PFSK-1 (cell line): ENCODE measurements around the gene MLC1.

Experiments
- POLR2AphosphoS5 ChIP-seq: IDR thresholded peaks from 2 replicates; pipeline ENCODE4 v1.6.1; 2012; ENCODE audit warnings: low read depth, mild to moderate bottlenecking, control low read depth, low read length, moderate library complexity
- REST ChIP-seq, 2 experiments: IDR thresholded peaks; 2 replicates each; pipeline versions ENCODE4 v1.6.1 to v1.8.0; 2011 to 2012; ENCODE audit warnings: low read depth in 2 of 2, low read length in 2 of 2, control low read depth in 1 of 2, inconsistent platforms in 1 of 2, mild to moderate bottlenecking in 1 of 2, moderate library complexity in 1 of 2; ENCODE audit not compliant: insufficient read depth in 1 of 2
- SIN3A ChIP-seq: IDR thresholded peaks from 2 replicates; pipeline ENCODE4 v1.6.1; 2012; ENCODE audit warnings: mild to moderate bottlenecking, low read length, moderate library complexity, borderline replicate concordance; ENCODE audit not compliant: insufficient read depth
- TAF1 ChIP-seq: IDR thresholded peaks from 2 replicates; pipeline ENCODE4 v1.6.1; 2012; ENCODE audit warnings: low read length, control low read depth, borderline replicate concordance; ENCODE audit not compliant: insufficient read depth

GRCh38 chr22:50125029-50125428 lies 39.8 kb upstream of the MLC1 start:
- no peak for TF ChIP-seq SIN3A
- TF ChIP-seq REST (IDR thresholded peaks at IDR 0.05; ENCODE audit: insufficient read depth in 1 of 2, low read depth in 2 of 2, low read length in 2 of 2), result no peak
- no peak for TF ChIP-seq POLR2AphosphoS5
- no peak for TF ChIP-seq TAF1
